ENCODE results near the gene C5orf63.

GRCh38 chr5:127079994-127080491 is 6.7 kb upstream of the C5orf63 start:
- TF ChIP-seq POLR2A (IDR thresholded peaks at IDR 0.05) = no peak
- TF ChIP-seq CTCF (IDR thresholded peaks at IDR 0.05) = no peak

All from Peyer's patch (tissue), 4 donors.